ENCODE results near the gene HOXA7. TPM values are rescaled to one million over a fixed set of nuclear protein-coding genes. Genes with fewer than 3 reads are reported as not detected.

The HOXA7 gene
- total RNA-seq, 1 donor from 2014 or later: 5.2 TPM

GRCh38 chr7:27182285-27182841 lies 25.9 kb upstream of the HOXA7 start:
- no peak for ATAC-seq

GRCh38 chr7:27181795-27182275 lies 25.4 kb upstream of the HOXA7 start:
- no peak for ATAC-seq

- ATAC-seq: no peak
Measured at GRCh38 chr7:27180431-27181420, 24.3 kb upstream of the HOXA7 start.

- ATAC-seq: peak; percentile 60
Measured at GRCh38 chr7:27179503-27180430, 23.3 kb upstream of the HOXA7 start.

- no peak for ATAC-seq
Measured at GRCh38 chr7:27179030-27179429, 22.6 kb upstream of the HOXA7 start.

- no peak for ATAC-seq
Measured at GRCh38 chr7:27178366-27178765, 21.9 kb upstream of the HOXA7 start.

GRCh38 chr7:27177795-27178320 lies 21.4 kb upstream of the HOXA7 start:
- no peak for ATAC-seq

GRCh38 chr7:27176962-27177794 lies 20.7 kb upstream of the HOXA7 start:
- no peak for ATAC-seq

- ATAC-seq: no peak
Measured at GRCh38 chr7:27176524-27176845, 20.0 kb upstream of the HOXA7 start.

- no peak for ATAC-seq
Measured at GRCh38 chr7:27175626-27176523, 19.4 kb upstream of the HOXA7 start.

GRCh38 chr7:27174874-27175625 lies 18.6 kb upstream of the HOXA7 start:
- no peak for ATAC-seq

- ATAC-seq: no peak
Measured at GRCh38 chr7:27173956-27174873, 17.7 kb upstream of the HOXA7 start, which contains the start of gene HOXA10. Gene HOXA10, minus strand, starts transcription at chr7:27174320. Its CDS starts 14 bp downstream, at chr7:27174306.

GRCh38 chr7:27173511-27173955 lies 17.1 kb upstream of the HOXA7 start:
- ATAC-seq: peak; percentile 23

- peak; percentile 7 for ATAC-seq
Measured at GRCh38 chr7:27172823-27173510, 16.5 kb upstream of the HOXA7 start.

GRCh38 chr7:27172315-27172774 lies 15.9 kb upstream of the HOXA7 start:
- ATAC-seq: no peak

- no peak for ATAC-seq
Measured at GRCh38 chr7:27171637-27172314, 15.3 kb upstream of the HOXA7 start.

- ATAC-seq: no peak
Measured at GRCh38 chr7:27171325-27171636, 14.8 kb upstream of the HOXA7 start.

All from esophagus mucosa (tissue), 1 donor.